Measurements from ENCODE around the gene ENPP1.
"Not testable (repeated sequence)": the region's sequence is repeated elsewhere in the genome, so short reads cannot be mapped to it uniquely, and the experiment has no call there.

ENPP1 gene

DNA sequence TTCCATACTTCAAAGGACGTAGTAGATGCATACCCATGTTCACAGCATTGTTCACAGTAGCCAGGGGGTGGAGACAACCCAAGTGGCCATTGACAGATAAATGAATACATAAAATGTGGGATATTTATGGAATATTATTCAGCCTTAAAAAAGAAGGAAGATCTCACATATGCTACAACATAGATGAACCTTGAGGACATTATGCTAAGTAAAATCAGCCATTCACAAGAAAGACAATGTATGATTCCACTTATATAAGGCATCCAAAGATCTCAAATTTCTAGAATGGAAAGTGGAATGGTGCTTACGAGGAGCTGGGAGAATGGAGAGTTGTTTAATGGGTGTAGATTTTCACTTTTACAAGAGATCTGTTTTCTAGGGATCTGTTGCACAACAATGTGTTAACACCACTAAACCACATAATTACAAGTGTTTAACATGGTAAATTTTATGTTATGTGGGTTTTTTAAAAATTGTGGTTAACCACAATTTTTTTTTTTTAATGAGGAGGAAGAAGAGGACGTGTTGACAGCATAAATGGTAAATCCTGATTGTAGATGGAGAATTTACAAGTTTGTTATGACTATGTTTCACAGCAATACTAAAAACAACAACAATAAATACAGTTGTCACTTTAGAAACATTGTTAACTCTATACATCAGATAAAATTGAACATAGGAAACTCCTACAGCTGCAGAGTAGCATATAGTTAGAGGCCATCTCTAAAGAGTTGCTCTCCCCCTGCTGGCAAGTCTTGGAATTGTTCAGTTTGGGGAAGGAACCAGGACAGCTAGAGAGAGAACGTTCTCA is 101.8 kb downstream of the ENPP1 start:
- H3K27ac ChIP-seq (ENCODE audit: low read depth, low read length): no peak overlapping the region
- H3K4me3 ChIP-seq (ENCODE audit: low read depth in 1 of 2, low read length in 2 of 2): no peak overlapping the region
- no peaks in the 10 kb centered on the region for H3K4me1 ChIP-seq (ENCODE audit: insufficient read depth, low read length)
- no peak overlapping the region for H3K9ac ChIP-seq (ENCODE audit: low read length)
- H3K27me3 ChIP-seq (ENCODE audit: control insufficient read depth in 1 of 2, insufficient read depth in 2 of 2, low read length in 2 of 2): no peaks in the 10 kb centered on the region
- H3K36me3 ChIP-seq (ENCODE audit: insufficient read depth, low read length): no peaks in the 10 kb centered on the region
- H3K9me3 ChIP-seq (ENCODE audit: low read length): no peaks in the 10 kb centered on the region

- Histone ChIP-seq H3K4me3 (ENCODE audit: low read depth in 1 of 2, low read length in 2 of 2) (no peak overlapping the region), H3K27me3 (ENCODE audit: control insufficient read depth in 1 of 2, insufficient read depth in 2 of 2, low read length in 2 of 2) (no peaks in the 10 kb centered on the region), H3K9ac (ENCODE audit: low read length) (no peak overlapping the region), H3K36me3 (ENCODE audit: insufficient read depth, low read length) (no peaks in the 10 kb centered on the region), H3K4me1 (ENCODE audit: insufficient read depth, low read length) (no peaks in the 10 kb centered on the region), H3K9me3 (ENCODE audit: low read length) (no peaks in the 10 kb centered on the region), H3K27ac (ENCODE audit: low read depth, low read length) (no peak overlapping the region)
Observed at GRCh38 chr6:131910219-131910589, 102.4 kb downstream of the ENPP1 start.

DNA sequence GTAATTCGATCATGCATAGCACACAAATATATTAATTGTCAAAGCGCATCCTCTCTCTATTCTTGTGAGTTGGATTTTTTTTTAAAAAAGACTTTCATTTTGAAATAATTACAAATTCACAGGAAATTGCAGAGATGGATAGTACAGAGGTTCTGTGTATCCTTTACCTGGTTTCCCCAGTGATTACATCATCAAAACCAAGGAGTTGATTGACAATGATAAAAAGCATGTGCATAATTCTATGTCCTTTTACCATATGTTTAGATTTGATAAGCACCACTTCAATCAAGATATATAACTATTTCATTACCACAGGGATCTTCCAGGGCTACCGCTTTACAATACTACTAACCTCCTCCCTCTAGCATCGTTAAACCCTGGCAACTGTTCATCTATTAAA is 103.1 kb downstream of the ENPP1 start:
- Histone ChIP-seq H3K36me3 (ENCODE audit: insufficient read depth, low read length) (no peaks in the 10 kb centered on the region), H3K27me3 (ENCODE audit: control insufficient read depth in 1 of 2, insufficient read depth in 2 of 2, low read length in 2 of 2) (no peaks in the 10 kb centered on the region), H3K4me1 (ENCODE audit: insufficient read depth, low read length) (no peaks in the 10 kb centered on the region), H3K4me3 (ENCODE audit: low read depth in 1 of 2, low read length in 2 of 2) (no peak overlapping the region), H3K9ac (ENCODE audit: low read length) (no peak overlapping the region), H3K9me3 (ENCODE audit: low read length) (no peaks in the 10 kb centered on the region), H3K27ac (ENCODE audit: low read depth, low read length) (no peak overlapping the region)

GRCh38 chr6:131911951-131912350 is 104.1 kb downstream of the ENPP1 start:
- Histone ChIP-seq H3K9ac (ENCODE audit: low read length) (no peak overlapping the region), H3K4me1 (ENCODE audit: insufficient read depth, low read length) (no peaks in the 10 kb centered on the region), H3K4me3 (ENCODE audit: low read depth in 1 of 2, low read length in 2 of 2) (no peak overlapping the region), H3K27ac (ENCODE audit: low read depth, low read length) (no peak overlapping the region), H3K9me3 (ENCODE audit: low read length) (no peaks in the 10 kb centered on the region), H3K27me3 (ENCODE audit: control insufficient read depth in 1 of 2, insufficient read depth in 2 of 2, low read length in 2 of 2) (no peaks in the 10 kb centered on the region), H3K36me3 (ENCODE audit: insufficient read depth, low read length) (no peaks in the 10 kb centered on the region)

GRCh38 chr6:131914234-131914633 is 106.4 kb downstream of the ENPP1 start:
- no peak overlapping the region for H3K9ac ChIP-seq (ENCODE audit: low read length)
- no peaks in the 10 kb centered on the region for H3K9me3 ChIP-seq (ENCODE audit: low read length)
- no peaks in the 10 kb centered on the region for H3K4me1 ChIP-seq (ENCODE audit: insufficient read depth, low read length)
- no peaks in the 10 kb centered on the region for H3K27me3 ChIP-seq (ENCODE audit: control insufficient read depth in 1 of 2, insufficient read depth in 2 of 2, low read length in 2 of 2)
- no peak overlapping the region for H3K4me3 ChIP-seq (ENCODE audit: low read depth in 1 of 2, low read length in 2 of 2)
- H3K36me3 ChIP-seq (ENCODE audit: insufficient read depth, low read length): no peaks in the 10 kb centered on the region
- H3K27ac ChIP-seq (ENCODE audit: low read depth, low read length): no peak overlapping the region

DNA sequence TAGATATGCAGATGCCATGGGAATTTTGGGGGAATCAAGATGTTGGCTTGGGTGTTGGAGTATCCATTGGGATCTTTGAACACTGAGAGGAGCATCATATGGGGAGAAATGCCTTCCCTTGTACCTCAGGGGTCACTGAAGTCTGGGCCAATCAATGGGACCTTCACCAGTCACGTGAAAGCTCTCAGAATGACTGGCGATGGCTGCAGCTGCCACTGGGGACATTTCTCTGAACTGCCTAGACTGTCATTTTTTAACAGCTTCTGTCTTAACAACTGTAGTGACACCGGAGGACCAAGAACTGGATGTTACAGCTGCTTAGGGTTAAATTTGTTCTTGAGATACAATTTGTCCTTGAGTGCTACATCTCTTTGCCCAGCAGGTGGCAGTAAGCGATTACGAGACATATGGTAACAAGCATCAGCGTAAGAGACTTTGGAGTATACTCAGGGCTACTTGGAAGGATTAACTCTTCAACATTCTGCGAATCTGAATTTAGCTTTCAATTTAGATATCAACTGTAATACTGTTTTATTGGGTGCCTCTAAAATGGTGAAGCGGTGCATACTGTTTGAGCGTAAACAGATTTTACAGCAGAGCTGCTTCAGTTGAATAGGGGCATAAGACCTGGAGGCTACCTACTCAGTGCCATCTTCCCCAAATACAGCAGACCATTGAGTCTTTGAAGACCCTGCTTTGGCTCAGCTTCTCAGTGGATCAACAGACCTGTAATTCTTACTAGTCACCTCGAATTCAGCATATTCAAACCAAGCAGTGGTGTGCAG is 107.3 kb downstream of the ENPP1 start:
- H3K27ac ChIP-seq (ENCODE audit: low read depth, low read length): no peak overlapping the region
- no peak overlapping the region for H3K4me3 ChIP-seq (ENCODE audit: low read depth in 1 of 2, low read length in 2 of 2)
- no peak overlapping the region for H3K9ac ChIP-seq (ENCODE audit: low read length)
- no peaks in the 10 kb centered on the region for H3K27me3 ChIP-seq (ENCODE audit: control insufficient read depth in 1 of 2, insufficient read depth in 2 of 2, low read length in 2 of 2)
- H3K4me1 ChIP-seq (ENCODE audit: insufficient read depth, low read length): no peaks in the 10 kb centered on the region
- H3K9me3 ChIP-seq (ENCODE audit: low read length): no peaks in the 10 kb centered on the region
- H3K36me3 ChIP-seq (ENCODE audit: insufficient read depth, low read length): no peaks in the 10 kb centered on the region

DNA sequence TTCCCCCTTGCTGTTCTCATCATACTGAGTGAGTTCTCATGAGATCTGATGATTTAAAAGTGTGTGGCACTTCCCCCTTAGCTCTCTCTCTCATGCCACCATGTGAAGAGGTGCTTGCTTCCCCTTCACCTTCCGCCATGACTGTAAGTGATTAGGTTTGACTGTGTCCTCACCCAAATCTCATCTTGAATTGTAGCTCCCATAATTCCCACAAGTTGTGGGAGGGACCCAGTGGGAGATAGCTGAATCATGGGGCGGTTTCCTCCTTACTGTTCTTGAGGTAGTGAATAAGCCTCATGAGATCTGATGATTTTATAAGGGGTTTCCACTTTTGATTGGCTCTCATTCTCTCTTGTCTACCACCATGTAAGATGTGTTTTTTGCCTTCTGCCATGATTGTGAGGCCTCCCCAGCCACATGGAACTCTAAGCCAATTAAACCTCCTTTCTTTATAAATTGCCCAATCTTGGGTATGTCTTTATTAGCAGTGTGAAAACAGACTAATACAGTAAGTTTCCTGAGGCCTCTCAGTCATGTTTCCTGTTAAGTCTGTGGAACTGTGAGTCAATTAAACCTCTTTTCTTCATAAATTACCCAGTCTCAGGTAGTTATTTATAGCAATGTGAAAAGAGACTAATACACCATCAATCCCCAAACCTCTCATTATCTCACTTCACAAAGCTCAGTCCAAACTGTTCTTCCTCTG is 108.4 kb downstream of the ENPP1 start:
- not testable (repeated sequence) for H3K4me1 ChIP-seq (ENCODE audit: insufficient read depth, low read length); H3K36me3 ChIP-seq (ENCODE audit: insufficient read depth, low read length); H3K4me3 ChIP-seq (ENCODE audit: low read depth in 1 of 2, low read length in 2 of 2); H3K27ac ChIP-seq (ENCODE audit: low read depth, low read length); H3K27me3 ChIP-seq (ENCODE audit: control insufficient read depth in 1 of 2, insufficient read depth in 2 of 2, low read length in 2 of 2); H3K9me3 ChIP-seq (ENCODE audit: low read length); H3K9ac ChIP-seq (ENCODE audit: low read length)

GRCh38 chr6:131916847-131917246 is 109.0 kb downstream of the ENPP1 start:
- H3K27me3 ChIP-seq (ENCODE audit: control insufficient read depth in 1 of 2, insufficient read depth in 2 of 2, low read length in 2 of 2): no peaks in the 10 kb centered on the region
- H3K27ac ChIP-seq (ENCODE audit: low read depth, low read length): no peak overlapping the region
- H3K4me3 ChIP-seq (ENCODE audit: low read depth in 1 of 2, low read length in 2 of 2): no peak overlapping the region
- H3K4me1 ChIP-seq (ENCODE audit: insufficient read depth, low read length): no peaks in the 10 kb centered on the region
- H3K9ac ChIP-seq (ENCODE audit: low read length): no peak overlapping the region
- H3K9me3 ChIP-seq (ENCODE audit: low read length): no peaks in the 10 kb centered on the region
- H3K36me3 ChIP-seq (ENCODE audit: insufficient read depth, low read length): no peaks in the 10 kb centered on the region

- Histone ChIP-seq H3K27ac (ENCODE audit: low read depth, low read length) (no peak overlapping the region), H3K4me1 (ENCODE audit: insufficient read depth, low read length) (no peaks in the 10 kb centered on the region), H3K9ac (ENCODE audit: low read length) (no peak overlapping the region), H3K4me3 (ENCODE audit: low read depth in 1 of 2, low read length in 2 of 2) (no peak overlapping the region), H3K27me3 (ENCODE audit: control insufficient read depth in 1 of 2, insufficient read depth in 2 of 2, low read length in 2 of 2) (no peaks in the 10 kb centered on the region), H3K9me3 (ENCODE audit: low read length) (no peaks in the 10 kb centered on the region), H3K36me3 (ENCODE audit: insufficient read depth, low read length) (no peaks in the 10 kb centered on the region)
Observed at GRCh38 chr6:131917318-131917717, 109.5 kb downstream of the ENPP1 start.

GRCh38 chr6:131917763-131918649 is 110.2 kb downstream of the ENPP1 start:
- Histone ChIP-seq H3K27ac (ENCODE audit: low read depth, low read length) (no peak overlapping the region), H3K4me3 (ENCODE audit: low read depth in 1 of 2, low read length in 2 of 2) (no peak overlapping the region), H3K9me3 (ENCODE audit: low read length) (peaks cover 5% of the 10 kb centered on the region), H3K9ac (ENCODE audit: low read length) (no peak overlapping the region), H3K4me1 (ENCODE audit: insufficient read depth, low read length) (no peaks in the 10 kb centered on the region), H3K36me3 (ENCODE audit: insufficient read depth, low read length) (no peaks in the 10 kb centered on the region), H3K27me3 (ENCODE audit: control insufficient read depth in 1 of 2, insufficient read depth in 2 of 2, low read length in 2 of 2) (no peaks in the 10 kb centered on the region)

Measured in muscle layer of colon (tissue), 2 donors.